Erythroblast (primary cell): ENCODE measurements around the gene ZFP3.
"Not testable (repeated sequence)": the region's sequence is repeated elsewhere in the genome, so short reads cannot be mapped to it uniquely, and the experiment has no call there.

Source experiments
- GATA1 ChIP-seq: IDR thresholded peaks from 2 replicates; pipeline ENCODE4 v1.6.1; 2011; ENCODE audit warnings: low read depth, mild to moderate bottlenecking, control low read depth, low read length, moderate library complexity
- POLR2A ChIP-seq: IDR thresholded peaks from 2 replicates; pipeline ENCODE4 v1.6.1; 2011; ENCODE audit warnings: mild to moderate bottlenecking, low read length

GRCh38 chr17:5124896-5125295 lies 46.6 kb downstream of the ZFP3 start:
- not testable (repeated sequence) for TF ChIP-seq POLR2A, GATA1
